K562 (cell line): ENCODE measurements around the gene ZNF335. TPM values are rescaled to one million over a fixed set of nuclear protein-coding genes. Genes with fewer than 3 reads are reported as not detected.

Experiments used
- ATAC-seq: fragments of 200-7000 bp; cut with Tn5 transposase; 3 replicates; pipeline ENCODE4 v1.9.1; 2020; ENCODE audit warnings: moderate library complexity
- BruUV-seq: library from RNA; stranded (reverse); fragments of 400-500 nt; replicated peaks from 2 replicates; lab custom pipeline; 2021; lab: Mats Ljungman, UMichigan
- CTCF ChIA-PET: fragments of 300-600 bp; formaldehyde crosslinking; extraction: SDS; loops from one replicate; lab custom pipeline; 2021; ENCODE audit warnings: low intra/inter-chr PET ratio; lab: Yijun Ruan, JAX
- POLR2A ChIA-PET: fragments of 300-600, 350-650 bp; sonication (Branson Sonifier 250); formaldehyde crosslinking; extraction: SDS; loops from one replicate; lab custom pipeline; 2021; ENCODE audit warnings: antibody characterized with exemption, inconsistent platforms; lab: Yijun Ruan, JAX
- DNase-seq, 4 experiments: peaks; one replicate each; pipeline versions ENCODE4 v3.0.0 to v3.0.0-alpha.2; 2011 to 2018; ENCODE audit warnings: low spot score in 3 of 4, mixed read lengths in 3 of 4; ENCODE audit errors: extremely low read depth in 1 of 4
- FAIRE-seq: peaks from 2 replicates; lab custom pipeline; 2011; peaks lifted over from hg19 to GRCh38; lab: Jason Lieb, UNC
- H2AFZ ChIP-seq: 2 replicates; pipeline ENCODE4 v1.6.0; 2011; ENCODE audit warnings: low read depth, low read length, control low read depth, inconsistent platforms
- H3K27ac ChIP-seq: fragments of 200-600 bp; 3 replicates; pipeline ENCODE4 v1.8.0; 2011; ENCODE audit warnings: low read depth, mild to moderate bottlenecking, control low read depth, inconsistent platforms, low read length, moderate library complexity, mixed read lengths; ENCODE audit errors: extremely low read depth
- H3K27me3 ChIP-seq, 2 experiments: fragments of 300-600 bp in 1 of 2; 2 replicates in 1 of 2; 3 replicates in 1 of 2; pipeline versions ENCODE4 v1.6.0 to v1.8.0; 2011; ENCODE audit warnings: inconsistent platforms in 2 of 2, low read length in 2 of 2, mild to moderate bottlenecking in 1 of 2, mixed read lengths in 1 of 2, moderate library complexity in 1 of 2; ENCODE audit not compliant: control insufficient read depth in 2 of 2, insufficient read depth in 2 of 2
- H3K36me3 ChIP-seq: fragments of 300-600 bp; 3 replicates; pipeline ENCODE4 v1.8.0; 2011; ENCODE audit warnings: mild to moderate bottlenecking, low read length, inconsistent platforms; ENCODE audit not compliant: control insufficient read depth, insufficient read depth
- H3K4me1 ChIP-seq, 2 experiments: fragments of 200-600 bp in 1 of 2; replicated peaks in 1 of 2; 2 replicates in 1 of 2; 3 replicates in 1 of 2; pipeline versions ENCODE4 v1.5.1 to v1.8.0; 2011; ENCODE audit warnings: inconsistent platforms in 2 of 2, low read length in 2 of 2, mild to moderate bottlenecking in 1 of 2, mixed read lengths in 1 of 2, moderate library complexity in 1 of 2; ENCODE audit not compliant: control insufficient read depth in 2 of 2, insufficient read depth in 2 of 2
- H3K4me2 ChIP-seq: 2 replicates; pipeline ENCODE4 v1.6.1; 2011; ENCODE audit warnings: low read length, control low read depth, inconsistent platforms, mixed read lengths; ENCODE audit not compliant: insufficient read depth
- H3K4me3 ChIP-seq: fragments of 200-600 bp; sonication (generic), shearing (Covaris generic); 2 replicates; pipeline ENCODE4 v1.5.1; 2016; ENCODE audit warnings: control low read depth, inconsistent platforms
- H3K79me2 ChIP-seq: fragments of 200-600 bp; 3 replicates; pipeline ENCODE4 v1.8.0; 2011; ENCODE audit warnings: low read length, inconsistent platforms; ENCODE audit not compliant: control insufficient read depth, insufficient read depth
- H3K9ac ChIP-seq, 2 experiments: 2 replicates each; pipeline versions ENCODE4 v1.6.0 to v1.6.1; 2011; ENCODE audit warnings: low read depth in 2 of 2, low read length in 2 of 2, control low read depth in 1 of 2, inconsistent platforms in 1 of 2, mild to moderate bottlenecking in 1 of 2, mixed read lengths in 1 of 2; ENCODE audit not compliant: insufficient read depth in 1 of 2
- H3K9me1 ChIP-seq: one replicate; pipeline ENCODE4 v1.6.0; 2011; ENCODE audit warnings: inconsistent platforms, mild to moderate bottlenecking, low read length, moderate library complexity; ENCODE audit not compliant: control insufficient read depth, insufficient read depth
- H3K9me3 ChIP-seq: replicated peaks from 2 replicates; pipeline ENCODE4 v1.5.1; 2011; ENCODE audit warnings: low read depth, low read length, inconsistent platforms; ENCODE audit not compliant: control insufficient read depth, insufficient read depth
- H4K20me1 ChIP-seq: replicated peaks from 2 replicates; pipeline ENCODE4 v1.6.1; 2011; ENCODE audit warnings: low read length, inconsistent platforms, mixed read lengths; ENCODE audit not compliant: control insufficient read depth, insufficient read depth
- ILK ChIP-seq: fragments of 450-650 bp; IDR thresholded peaks from 2 replicates; pipeline ENCODE4 v1.6.1; 2016; ENCODE audit warnings: missing genetic modification characterization, low read depth, mild to moderate bottlenecking, missing compliant biosample characterization, moderate library complexity, borderline replicate concordance
- KDM1A ChIP-seq, 2 experiments: fragments of 450-650 bp; IDR thresholded peaks; 2 replicates each; pipeline ENCODE4 v1.6.1; 2016; ENCODE audit warnings: mild to moderate bottlenecking in 2 of 2
- RBFOX2 ChIP-seq: fragments of 200-400 bp; formaldehyde crosslinking; IDR thresholded peaks from 2 replicates; pipeline ENCODE4 v1.6.1; 2017; ENCODE audit warnings: low read depth, mild to moderate bottlenecking, low read length, moderate library complexity
- SREBF2 ChIP-seq: sonication (generic); formaldehyde crosslinking; IDR thresholded peaks from 2 replicates; pipeline ENCODE4 v1.4.0; 2020; ENCODE audit warnings: mild to moderate bottlenecking, missing genetic modification reagents
- ZNF586 ChIP-seq: fragments of 450-650 bp; formaldehyde crosslinking; conservative IDR thresholded peaks from 2 replicates; pipeline ENCODE4 v1.4.0; 2020; ENCODE audit warnings: mild to moderate bottlenecking, moderate library complexity
- WGBS: fragments of 100-300 bp; shearing (Covaris generic); methylation state at CpG from one replicate; pipeline ENCODE4 v1.1.6; 2016; ENCODE audit warnings: low coverage, mixed read lengths; ENCODE audit not compliant: insufficient coverage; ENCODE audit errors: missing lambda C conversion rate; 5-methylcytosine and 5-hydroxymethylcytosine counted together
- in situ Hi-C: fragments of 300-500 bp; cut with MboI; formaldehyde crosslinking; loops from 4 replicates; pipeline ENCODE4 v1.15.0; 2018; ENCODE audit warnings: inconsistent platforms, mixed read lengths
- intact Hi-C: fragments of 100-400 bp; cut with micrococcal nuclease; formaldehyde crosslinking; loops from 2 replicates; pipeline ENCODE4 v1.14.2; 2022
- polyA plus RNA-seq, 8 experiments: library from polyadenylated mRNA; depleted of rRNA in 4 of 8; stranded (reverse) in 5 of 8; unstranded in 3 of 8; fragments of >200 nt; fragmentation: Nextera tagmentation in 2 of 8; fragmentation: Illumina TruSeq in 1 of 8; extraction: Ambion mirVana in 2 of 8; extraction: Trizol in 1 of 8; gene quantifications; 2 replicates each; pipeline versions ENCODE4 v1.2.1 to v1.2.3, GENCODE V29; 2011 to 2014; ENCODE audit warnings: inconsistent platforms in 1 of 8, missing spikeins in 1 of 8
- total RNA-seq, 7 experiments: library from RNA; depleted of rRNA in 6 of 7; stranded (reverse); fragments of >200 nt in 6 of 7; fragmentation: Illumina TruSeq in 2 of 7; extraction: Trizol in 2 of 7; gene quantifications; 2 replicates each; pipeline versions ENCODE4 v1.2.1 to v1.2.3, GENCODE V29; 2011 to 2021; ENCODE audit warnings: low replicate concordance in 1 of 7

The ZNF335 gene
- total and polyA plus RNA-seq, 9 of the 15 experiments (the other 6 are each of a cell fraction or from before 2014, with no cell fraction given), result 0.39 to 16.0 (median 7.6) TPM

DNA sequence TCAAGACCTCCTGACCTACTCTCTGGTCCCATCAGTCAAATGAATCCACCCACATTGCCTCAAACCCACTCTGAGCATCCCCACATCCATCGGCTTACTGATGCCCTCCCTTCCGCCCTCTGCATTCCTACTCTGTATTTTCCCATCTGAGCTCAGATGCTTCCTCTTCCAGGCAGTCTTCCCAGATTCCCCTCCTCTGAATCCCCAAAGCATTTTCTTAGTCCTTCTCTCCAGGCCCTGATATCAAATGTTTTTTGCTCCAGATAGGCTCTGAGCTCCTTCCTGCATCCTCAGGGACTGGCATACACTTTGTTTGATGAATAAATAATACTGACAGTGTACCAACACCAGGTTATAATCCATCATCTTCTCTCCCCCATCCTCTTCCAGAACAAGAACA, 63.9 kb downstream of the ZNF335 start (continued):
- TF ChIP-seq ILK (tag) (no peak), KDM1A (IDR thresholded peaks at IDR 0.05) (peak; percentile 42 to 45; a peak in 3 of 4 replicates), SREBF2 (no peak)

GRCh38 chr20:45907219-45907948, 64.6 kb downstream of the ZNF335 start:
- Histone ChIP-seq H3K27ac (no peak overlapping the region), H3K4me1 (peaks cover 18 to 46% of the 10 kb centered on the region in 2 experiments), H3K4me3 (no peak overlapping the region), H3K27me3 (no peaks in the 10 kb centered on the region), H4K20me1 (no peaks in the 10 kb centered on the region), H3K36me3 (peaks cover 19% of the 10 kb centered on the region; the same call in 2 of the 3 replicates), H3K4me2 (no peak overlapping the region), H3K79me2 (peaks cover 15% of the 10 kb centered on the region), H3K9me3 (no peaks in the 10 kb centered on the region), H3K9ac (peak overlapping the region in 1 of 2 experiments; percentile 49; a peak in 2 of 4 replicates), H3K9me1 (no peaks in the 10 kb centered on the region), H2AFZ (no peak overlapping the region)
- peak; percentile 31; the same call in 1 of the 2 replicates for TF ChIP-seq RBFOX2
- no peak for TF ChIP-seq ZNF586 (CRISPR knock-in tag)
- no TSS peak for BruUV-seq
- intact Hi-C loops (no loop called here), in situ Hi-C loops (no loop called here)
- FAIRE-seq, result no peak
- no peak for DNase-seq
- 92% methylated on average over 17 of the region's 17 CpGs for WGBS
- ChIA-PET POLR2A (interaction anchor here (0.7 to 2.6 kb wide), 3 partner anchors 9 to 12 kb away, joined by 3 to 6 read pairs (median 6); no protein-coding TSS in a partner anchor), CTCF (no interaction called here)
- ATAC-seq, result no peak
